Endothelial cell of umbilical vein (primary cell): ENCODE results near the gene TRIM27. TPM values are rescaled to one million over a fixed set of nuclear protein-coding genes. Genes with fewer than 3 reads are reported as not detected.

Experiments used
- BruUV-seq: library from RNA; stranded (reverse); fragments of 400-500 nt; replicated peaks from 2 replicates; lab custom pipeline; 2021; lab: Mats Ljungman, UMichigan
- CTCF ChIA-PET: fragments of 300-600, 350-600 bp; sonication (Branson Sonifier 250); formaldehyde crosslinking; loops from one replicate; lab custom pipeline; 2021; ENCODE audit warnings: antibody characterized with exemption, inconsistent platforms; lab: Charles Lee
- POLR2A ChIA-PET: fragments of 300-600, 350-600 bp; sonication (Branson Sonifier 250); formaldehyde crosslinking; loops from one replicate; lab custom pipeline; 2021; ENCODE audit warnings: antibody characterized with exemption, inconsistent platforms; lab: Charles Lee
- DNase-seq: peaks from one replicate; pipeline ENCODE4 v3.0.0-alpha.2; 2011; ENCODE audit warnings: low read depth, low spot score
- FAIRE-seq: peaks from 2 replicates; lab custom pipeline; 2011; peaks lifted over from hg19 to GRCh38; lab: Jason Lieb, UNC
- H2AFZ ChIP-seq: 2 replicates; pipeline ENCODE4 v1.6.0; 2012; ENCODE audit warnings: low read depth, low read length, control low read depth, inconsistent platforms
- H3K27ac ChIP-seq: 2 replicates; pipeline ENCODE4 v1.5.1; 2011; ENCODE audit warnings: low read depth, mild to moderate bottlenecking, control low read depth, low read length, moderate library complexity; ENCODE audit not compliant: insufficient read depth
- H3K27me3 ChIP-seq, 2 experiments: 2 replicates each; pipeline versions ENCODE4 v1.6.0 to v1.6.1; 2011; ENCODE audit warnings: low read length in 2 of 2, mixed read lengths in 1 of 2; ENCODE audit not compliant: control insufficient read depth in 2 of 2, insufficient read depth in 2 of 2
- H3K36me3 ChIP-seq, 2 experiments: 2 replicates in 1 of 2; 3 replicates in 1 of 2; pipeline ENCODE4 v1.5.1; 2011; ENCODE audit warnings: low read length in 2 of 2, mild to moderate bottlenecking in 1 of 2, moderate library complexity in 1 of 2; ENCODE audit not compliant: control insufficient read depth in 2 of 2, insufficient read depth in 2 of 2; ENCODE audit errors: extremely low read depth in 1 of 2
- H3K4me1 ChIP-seq: 3 replicates; pipeline ENCODE4 v1.5.1; 2011; ENCODE audit warnings: mild to moderate bottlenecking, low read length; ENCODE audit not compliant: control insufficient read depth, insufficient read depth; ENCODE audit errors: extremely low read depth
- H3K4me2 ChIP-seq: 2 replicates; pipeline ENCODE4 v1.6.1; 2011; ENCODE audit warnings: low read length, control low read depth, mixed read lengths; ENCODE audit not compliant: insufficient read depth
- H3K4me3 ChIP-seq, 3 experiments: fragments of 200-600 bp in 1 of 3; sonication (generic), shearing (Covaris generic) in 1 of 3; replicated peaks in 1 of 3; 2 replicates each; pipeline ENCODE4 v1.5.1; 2011 to 2016; ENCODE audit warnings: control low read depth in 3 of 3, low read length in 3 of 3, mild to moderate bottlenecking in 2 of 3, inconsistent platforms in 1 of 3, low read depth in 1 of 3, moderate library complexity in 1 of 3; ENCODE audit not compliant: insufficient read depth in 1 of 3
- H3K79me2 ChIP-seq: 2 replicates; pipeline ENCODE4 v1.6.0; 2012; ENCODE audit warnings: low read length, inconsistent platforms; ENCODE audit not compliant: control insufficient read depth, insufficient read depth
- H3K9ac ChIP-seq: replicated peaks from 2 replicates; pipeline ENCODE3; 2011; ENCODE audit warnings: low read length, control low read depth; ENCODE audit not compliant: insufficient read depth; ENCODE audit errors: extremely low read depth
- H3K9me1 ChIP-seq: replicated peaks from 3 replicates; pipeline ENCODE4 v1.6.0; 2011; ENCODE audit warnings: mild to moderate bottlenecking, low read length; ENCODE audit not compliant: control insufficient read depth, insufficient read depth; ENCODE audit errors: extremely low read depth
- H3K9me3 ChIP-seq: replicated peaks from 2 replicates; pipeline ENCODE4 v1.5.1; 2012; ENCODE audit warnings: low read length, inconsistent platforms; ENCODE audit not compliant: control insufficient read depth, insufficient read depth
- H4K20me1 ChIP-seq: replicated peaks from 2 replicates; pipeline ENCODE3; 2011; ENCODE audit warnings: mild to moderate bottlenecking, low read length; ENCODE audit not compliant: control insufficient read depth, insufficient read depth; ENCODE audit errors: extremely low read depth
- EZH2 ChIP-seq: IDR thresholded peaks from 2 replicates; pipeline ENCODE4 v1.6.1; 2012; ENCODE audit warnings: borderline replicate concordance, low read depth, mild to moderate bottlenecking, moderate library complexity, low read length, inconsistent platforms; ENCODE audit not compliant: severe bottlenecking
- FOS ChIP-seq: IDR thresholded peaks from 2 replicates; pipeline ENCODE4 v1.6.1; 2011; ENCODE audit warnings: mild to moderate bottlenecking, low read length, moderate library complexity, borderline replicate concordance; ENCODE audit not compliant: insufficient read depth
- GATA2 ChIP-seq: IDR thresholded peaks from 2 replicates; pipeline ENCODE4 v1.7.0; 2011; ENCODE audit warnings: low read depth, mild to moderate bottlenecking, moderate library complexity, mixed read lengths, low read length; ENCODE audit not compliant: insufficient read length, insufficient read depth
- JUN ChIP-seq: IDR thresholded peaks from 2 replicates; pipeline ENCODE4 v1.6.1; 2011; ENCODE audit warnings: borderline replicate concordance, low read depth; ENCODE audit not compliant: insufficient read length, insufficient read depth
- MYC ChIP-seq: IDR thresholded peaks from one replicate; pipeline ENCODE4 v1.6.1; 2011; ENCODE audit warnings: mild to moderate bottlenecking, low read depth, low read length
- POLR2A ChIP-seq: IDR thresholded peaks from 2 replicates; pipeline ENCODE4 v1.6.1; 2012; ENCODE audit warnings: low read depth, mild to moderate bottlenecking, control low read depth, low read length
- POLR2AphosphoS5 ChIP-seq: IDR thresholded peaks from 2 replicates; pipeline ENCODE4 v1.6.1; 2012; ENCODE audit warnings: low read depth, mild to moderate bottlenecking, control low read depth, low read length, moderate library complexity; ENCODE audit not compliant: insufficient read depth
- dilution Hi-C: fragments of 300-500 bp; cut with MboI; formaldehyde crosslinking; loops from one replicate; pipeline ENCODE4 v1.15.0; 2019; ENCODE audit warnings: low sequenced_read_pairs; ENCODE audit not compliant: extremely low pct_ligation_motif_present
- intact Hi-C: fragments of 100-400 bp; cut with micrococcal nuclease; formaldehyde crosslinking; loops from one replicate; pipeline ENCODE4 v1.10.0; 2022
- polyA plus RNA-seq, 4 experiments: library from polyadenylated mRNA; depleted of rRNA in 3 of 4; stranded (reverse) in 3 of 4; unstranded in 1 of 4; fragments of >200 nt; gene quantifications; 2 replicates each; pipeline versions ENCODE4 v1.2.1 to v1.2.3, GENCODE V29; 2011 to 2012; ENCODE audit warnings: missing spikeins in 1 of 4
- total RNA-seq: library from RNA; stranded (reverse); gene quantifications from 2 replicates; pipeline ENCODE4 v1.2.3, GENCODE V29; 2021
- TF ChIP-seq, protein P1 (sequence below): IDR thresholded peaks from 2 replicates; pipeline ENCODE4 v1.6.1; 2011; ENCODE audit not compliant: insufficient read depth, insufficient read length
- TF ChIP-seq, protein P2 (sequence below), 2 donors: IDR thresholded peaks; 1 replicate in 1 of 2; 2 replicates in 1 of 2; pipeline ENCODE4 v1.5.1; 2011; ENCODE audit warnings: low read length in 2 of 2, mild to moderate bottlenecking in 2 of 2, moderate library complexity in 2 of 2, control low read depth in 1 of 2, inconsistent platforms in 1 of 2, low read depth in 1 of 2; ENCODE audit not compliant: insufficient read depth in 1 of 2; ENCODE audit errors: extremely low read depth in 1 of 2

The TRIM27 gene
- total and polyA plus RNA-seq, 2 donors (not counting 3 experiments of a cell fraction or from before 2014, with no cell fraction given): 67.1 to 69.2 TPM

DNA sequence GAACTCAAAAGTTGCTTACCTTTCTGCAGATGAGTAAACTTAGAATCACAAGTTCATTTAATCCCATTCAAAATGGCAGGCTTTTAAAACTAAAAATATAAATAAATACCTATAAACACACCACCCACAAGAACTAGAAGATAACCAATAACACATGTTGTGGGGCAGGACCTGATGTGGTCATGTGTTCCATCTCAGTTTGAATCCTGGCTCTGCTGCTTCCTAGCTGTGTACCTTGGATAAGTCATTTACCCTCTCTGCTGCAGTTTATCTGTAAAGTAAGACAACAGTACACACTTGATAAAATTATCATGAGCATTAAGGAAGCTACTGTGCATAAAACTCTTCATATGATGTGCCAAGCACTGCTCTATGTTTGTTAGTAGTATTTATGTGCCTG, 22.0 kb downstream of the TRIM27 start:
- H3K4me3 ChIP-seq: no peak overlapping the region
- H3K79me2 ChIP-seq: no peaks in the 10 kb centered on the region
- intact Hi-C loops: no loop called here
- H3K27ac ChIP-seq: no peak overlapping the region
- H2AFZ ChIP-seq: no peak overlapping the region
- ChIA-PET POLR2A (no interaction called here), CTCF (interaction anchor here (0.8 to 0.9 kb wide), 2 partner anchors 9 to 21 kb away, joined by 3 to 4 read pairs; no protein-coding TSS in a partner anchor)
- H3K4me1 ChIP-seq: peaks cover 6% of the 10 kb centered on the region
- H3K4me2 ChIP-seq: no peak overlapping the region
- no peak overlapping the region for H3K9ac ChIP-seq
- DNase-seq (no peak), FAIRE-seq (no peak)
- BruUV-seq: no TSS peak
- H4K20me1 ChIP-seq: no peaks in the 10 kb centered on the region
- no peaks in the 10 kb centered on the region for H3K9me3 ChIP-seq
- peaks cover 27 to 46% of the 10 kb centered on the region in 2 experiments for H3K36me3 ChIP-seq
- dilution Hi-C loops: no loop called here
- H3K27me3 ChIP-seq: no peaks in the 10 kb centered on the region
- no peaks in the 10 kb centered on the region for H3K9me1 ChIP-seq
- TF ChIP-seq, protein P1, sequence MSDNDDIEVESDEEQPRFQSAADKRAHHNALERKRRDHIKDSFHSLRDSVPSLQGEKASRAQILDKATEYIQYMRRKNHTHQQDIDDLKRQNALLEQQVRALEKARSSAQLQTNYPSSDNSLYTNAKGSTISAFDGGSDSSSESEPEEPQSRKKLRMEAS: no peak
- TF ChIP-seq, protein P2, sequence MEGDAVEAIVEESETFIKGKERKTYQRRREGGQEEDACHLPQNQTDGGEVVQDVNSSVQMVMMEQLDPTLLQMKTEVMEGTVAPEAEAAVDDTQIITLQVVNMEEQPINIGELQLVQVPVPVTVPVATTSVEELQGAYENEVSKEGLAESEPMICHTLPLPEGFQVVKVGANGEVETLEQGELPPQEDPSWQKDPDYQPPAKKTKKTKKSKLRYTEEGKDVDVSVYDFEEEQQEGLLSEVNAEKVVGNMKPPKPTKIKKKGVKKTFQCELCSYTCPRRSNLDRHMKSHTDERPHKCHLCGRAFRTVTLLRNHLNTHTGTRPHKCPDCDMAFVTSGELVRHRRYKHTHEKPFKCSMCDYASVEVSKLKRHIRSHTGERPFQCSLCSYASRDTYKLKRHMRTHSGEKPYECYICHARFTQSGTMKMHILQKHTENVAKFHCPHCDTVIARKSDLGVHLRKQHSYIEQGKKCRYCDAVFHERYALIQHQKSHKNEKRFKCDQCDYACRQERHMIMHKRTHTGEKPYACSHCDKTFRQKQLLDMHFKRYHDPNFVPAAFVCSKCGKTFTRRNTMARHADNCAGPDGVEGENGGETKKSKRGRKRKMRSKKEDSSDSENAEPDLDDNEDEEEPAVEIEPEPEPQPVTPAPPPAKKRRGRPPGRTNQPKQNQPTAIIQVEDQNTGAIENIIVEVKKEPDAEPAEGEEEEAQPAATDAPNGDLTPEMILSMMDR (IDR thresholded peaks at IDR 0.05; ENCODE audit: extremely low read depth in 1 of 2, insufficient read depth in 1 of 2, low read depth in 1 of 2, low read length in 2 of 2): no peak
- TF ChIP-seq JUN (no peak), POLR2AphosphoS5 (no peak), GATA2 (no peak), POLR2A (no peak), MYC (no peak), FOS (no peak), EZH2 (no peak)
